GM12864 (cell line): ENCODE results near the gene USP32.
"Not testable (repeated sequence)": the region's sequence is repeated elsewhere in the genome, so short reads cannot be mapped to it uniquely, and the experiment has no call there.

ENCODE experiments used
- DNase-seq: peaks from one replicate; pipeline ENCODE4 v3.0.0-alpha.2; 2011; ENCODE audit warnings: low read depth
- H3K4me3 ChIP-seq: 2 replicates; pipeline ENCODE4 v1.5.1; 2011; ENCODE audit warnings: mild to moderate bottlenecking, low read depth, low read length, control low read depth
- TF ChIP-seq, protein P1 (sequence below): IDR thresholded peaks from 2 replicates; pipeline ENCODE4 v1.5.1; 2011; ENCODE audit warnings: low read depth, mild to moderate bottlenecking, moderate library complexity, low read length, control low read depth, inconsistent platforms; ENCODE audit errors: missing control alignments

The USP32 gene

DNA sequence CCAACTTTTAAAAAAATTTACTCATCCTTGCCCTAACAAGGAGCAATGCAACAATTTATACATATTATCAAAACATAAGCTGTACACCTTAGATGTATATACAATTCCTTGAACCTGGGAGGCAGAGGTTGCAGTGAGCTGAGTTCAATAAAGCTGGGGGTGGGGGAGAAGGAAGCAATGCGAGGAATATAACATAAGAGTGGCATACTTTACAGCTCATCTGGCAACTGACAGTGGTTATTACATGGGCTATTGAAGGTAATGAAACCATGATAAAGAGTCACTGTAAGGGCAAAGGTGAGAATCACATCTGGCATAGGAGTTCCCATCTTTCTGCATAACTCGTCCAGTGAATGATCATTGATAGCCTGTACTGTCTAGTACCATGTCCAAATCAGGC lies 198.5 kb downstream of the USP32 start:
- no peak for DNase-seq
- no peak overlapping the region for H3K4me3 ChIP-seq
- TF ChIP-seq, protein P1, sequence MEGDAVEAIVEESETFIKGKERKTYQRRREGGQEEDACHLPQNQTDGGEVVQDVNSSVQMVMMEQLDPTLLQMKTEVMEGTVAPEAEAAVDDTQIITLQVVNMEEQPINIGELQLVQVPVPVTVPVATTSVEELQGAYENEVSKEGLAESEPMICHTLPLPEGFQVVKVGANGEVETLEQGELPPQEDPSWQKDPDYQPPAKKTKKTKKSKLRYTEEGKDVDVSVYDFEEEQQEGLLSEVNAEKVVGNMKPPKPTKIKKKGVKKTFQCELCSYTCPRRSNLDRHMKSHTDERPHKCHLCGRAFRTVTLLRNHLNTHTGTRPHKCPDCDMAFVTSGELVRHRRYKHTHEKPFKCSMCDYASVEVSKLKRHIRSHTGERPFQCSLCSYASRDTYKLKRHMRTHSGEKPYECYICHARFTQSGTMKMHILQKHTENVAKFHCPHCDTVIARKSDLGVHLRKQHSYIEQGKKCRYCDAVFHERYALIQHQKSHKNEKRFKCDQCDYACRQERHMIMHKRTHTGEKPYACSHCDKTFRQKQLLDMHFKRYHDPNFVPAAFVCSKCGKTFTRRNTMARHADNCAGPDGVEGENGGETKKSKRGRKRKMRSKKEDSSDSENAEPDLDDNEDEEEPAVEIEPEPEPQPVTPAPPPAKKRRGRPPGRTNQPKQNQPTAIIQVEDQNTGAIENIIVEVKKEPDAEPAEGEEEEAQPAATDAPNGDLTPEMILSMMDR, result no peak

DNA sequence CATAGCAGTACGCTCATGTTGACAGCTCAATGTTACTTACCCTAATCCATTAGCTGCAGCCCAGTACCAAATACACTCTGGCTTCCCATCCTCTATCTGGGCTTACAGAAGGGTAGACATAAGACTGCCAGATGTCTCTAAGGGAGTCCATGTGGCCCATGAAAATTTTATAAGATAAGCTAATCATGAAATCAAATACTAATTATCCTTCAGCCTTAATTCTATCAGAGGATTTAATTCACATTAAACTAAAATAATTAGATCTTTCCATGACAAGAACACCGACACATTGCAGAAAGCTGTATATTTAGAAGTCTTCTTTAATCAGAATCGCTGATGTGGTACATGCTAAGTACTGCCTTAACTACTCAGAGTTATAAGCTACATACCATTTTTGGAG lies 198.9 kb downstream of the USP32 start:
- DNase-seq, H3K4me3 ChIP-seq: not testable (repeated sequence)

DNA sequence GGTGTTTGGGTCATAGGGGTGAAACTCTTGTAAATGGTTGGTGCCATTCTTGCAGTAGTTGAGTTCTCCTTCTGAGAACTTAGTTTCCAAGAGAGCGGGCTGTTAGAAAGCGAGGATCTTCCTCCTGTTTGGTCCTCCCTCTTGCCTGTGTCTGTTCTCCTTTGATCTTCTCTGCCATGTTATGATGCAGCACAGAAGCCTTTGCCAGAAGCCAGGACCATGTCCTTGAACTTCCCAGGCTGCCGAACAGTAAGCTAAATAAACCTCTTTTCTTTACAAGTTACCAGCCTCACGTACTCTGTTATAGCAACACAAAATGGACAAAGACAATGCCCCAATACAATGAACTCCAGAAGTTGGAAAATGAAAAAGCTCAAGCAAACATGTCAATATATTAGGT lies 201.9 kb downstream of the USP32 start:
- not testable (repeated sequence) for H3K4me3 ChIP-seq, DNase-seq

DNA sequence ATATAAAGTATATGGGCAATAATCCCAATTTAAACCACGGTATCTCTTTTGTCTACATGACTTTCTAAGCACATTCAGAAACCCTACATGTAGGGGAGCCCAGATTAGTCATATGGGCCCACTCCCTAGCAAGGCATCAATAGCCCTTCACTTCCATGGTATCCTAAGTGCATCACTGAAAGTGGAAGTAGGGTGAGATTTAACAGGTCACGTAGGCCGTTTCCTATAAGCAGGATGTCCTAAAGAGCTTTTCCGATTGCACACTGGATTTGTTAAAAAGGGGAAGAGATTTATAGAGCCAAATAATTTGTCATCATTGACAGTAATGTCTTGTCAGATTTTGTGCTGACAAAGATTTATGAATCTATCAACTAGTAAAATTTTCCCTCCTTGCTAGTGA lies 203.2 kb downstream of the USP32 start:
- H3K4me3 ChIP-seq, result no peak overlapping the region
- TF ChIP-seq, protein P1, result no peak

DNA sequence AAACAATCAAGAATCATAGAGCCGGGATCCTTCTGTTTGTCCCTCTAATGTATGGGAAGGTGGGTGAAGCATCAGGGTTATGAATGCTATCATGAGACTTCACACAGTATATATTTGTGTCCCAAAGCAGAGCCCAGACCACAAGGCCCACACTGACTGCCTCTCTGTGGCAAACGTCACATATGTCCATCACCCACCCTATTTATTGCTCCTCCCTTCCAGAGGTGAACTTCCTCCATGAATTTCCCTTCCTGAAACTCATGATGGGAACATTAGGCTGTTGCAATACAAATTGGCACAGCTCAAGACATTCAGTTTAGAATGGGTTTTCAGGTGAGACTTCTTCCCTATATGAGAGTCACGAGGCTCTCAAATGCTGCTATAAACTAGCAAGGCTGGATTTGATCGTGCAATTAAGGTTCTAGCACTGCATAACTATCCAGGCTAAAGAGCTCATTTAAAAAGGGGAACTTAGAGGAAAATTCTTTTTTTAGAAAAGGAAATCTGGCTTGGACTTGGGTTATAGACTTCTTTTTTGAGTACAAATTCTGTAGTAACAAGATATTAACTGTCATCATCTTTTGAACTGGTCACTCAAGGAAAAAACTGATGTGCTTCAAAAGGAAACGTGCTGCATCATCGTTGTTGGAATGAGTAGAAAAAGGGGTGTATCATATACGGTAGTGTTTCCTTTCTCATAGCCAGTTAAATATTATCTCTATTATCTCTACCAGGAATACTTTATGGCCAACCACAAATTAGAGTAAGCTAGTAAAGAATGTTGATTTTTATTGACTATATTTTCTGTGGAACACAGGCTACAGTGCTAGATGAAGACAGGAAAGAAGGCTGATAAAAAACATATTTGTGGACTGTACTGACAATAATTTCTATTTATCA lies 204.8 kb downstream of the USP32 start:
- DNase-seq, result not testable (repeated sequence)

More for the DNA sequence above, 203.2 kb downstream of the USP32 start:
- no peak for DNase-seq

DNA sequence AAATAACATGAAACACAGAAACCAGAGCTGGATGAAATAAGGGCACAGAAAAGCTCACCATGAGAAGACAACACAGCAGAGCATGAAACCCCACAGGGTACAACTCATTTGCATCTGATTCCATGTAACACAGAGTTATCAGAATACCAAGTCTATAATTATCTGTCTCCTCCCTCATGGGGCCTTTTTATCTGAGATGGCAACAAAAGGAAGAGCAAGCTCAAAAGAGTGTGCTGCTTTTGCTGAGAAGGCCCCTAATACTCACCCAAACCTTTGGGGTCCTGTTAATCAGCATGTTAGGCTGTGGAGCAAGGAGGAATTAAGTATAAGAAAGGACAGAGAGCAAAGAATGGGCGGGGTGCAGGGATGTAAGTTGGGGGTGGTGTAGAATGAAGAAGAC lies 205.6 kb downstream of the USP32 start:
- not testable (repeated sequence) for DNase-seq, H3K4me3 ChIP-seq

More for the DNA sequence above, 204.8 kb downstream of the USP32 start:
- H3K4me3 ChIP-seq, result not testable (repeated sequence)

DNA sequence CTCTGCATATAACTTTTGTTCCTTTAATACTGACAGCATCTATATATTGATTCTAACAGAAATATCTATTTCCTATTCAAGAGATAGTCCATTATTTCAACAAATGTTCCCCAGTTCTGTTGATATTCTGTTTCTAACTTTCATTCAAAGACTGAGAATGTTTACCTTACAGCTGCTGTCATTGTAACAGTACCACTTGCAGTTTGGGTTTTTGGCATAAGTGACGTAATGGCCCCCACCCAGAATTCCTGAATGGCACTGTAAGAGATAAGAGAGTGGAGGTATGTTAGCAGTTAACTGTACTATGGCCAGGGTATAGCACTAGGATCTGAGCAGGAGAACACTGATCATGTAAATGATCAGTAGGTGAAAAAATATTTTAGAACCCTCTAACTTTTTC lies 211.6 kb downstream of the USP32 start:
- not testable (repeated sequence) for DNase-seq, H3K4me3 ChIP-seq

DNA sequence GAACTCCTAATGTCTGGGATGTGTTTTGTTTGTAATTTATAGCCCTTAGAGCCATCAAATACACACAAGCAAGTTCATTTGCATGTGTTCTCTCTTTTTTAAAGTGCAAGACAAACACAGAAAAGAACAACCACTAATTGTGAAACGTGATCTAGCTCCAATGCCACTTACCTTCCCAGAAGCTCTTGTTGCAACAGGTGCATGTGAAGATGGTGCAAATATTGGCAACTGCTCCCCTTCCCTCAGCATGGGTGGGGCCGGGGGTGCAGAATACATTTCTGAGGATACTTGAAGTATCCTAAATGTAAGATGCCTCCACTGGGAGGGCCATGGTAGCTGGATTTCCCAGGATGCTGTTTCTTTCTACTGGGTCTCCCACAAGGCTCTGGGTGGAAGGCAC lies 213.8 kb downstream of the USP32 start:
- not testable (repeated sequence) for DNase-seq, H3K4me3 ChIP-seq

DNA sequence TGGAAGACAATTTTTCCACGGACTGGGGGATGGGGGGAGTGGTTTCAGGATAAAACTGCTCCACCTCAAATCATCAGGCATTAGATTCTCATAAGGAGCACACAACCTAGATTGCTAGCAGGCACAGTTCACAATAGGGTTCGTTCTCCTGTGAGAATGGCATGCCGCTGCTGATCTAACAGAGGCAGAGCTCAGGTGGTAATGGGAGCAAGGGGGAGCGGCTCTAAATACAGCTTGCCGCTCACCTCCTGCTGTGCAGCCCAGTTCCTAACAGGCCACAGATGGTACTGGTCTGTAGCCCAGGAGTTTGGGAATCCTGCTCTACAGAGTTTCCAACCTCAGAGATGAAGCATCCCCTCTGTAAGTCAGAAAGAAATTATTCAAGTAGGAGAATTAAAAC lies 215.2 kb downstream of the USP32 start:
- DNase-seq, result not testable (repeated sequence)

DNA sequence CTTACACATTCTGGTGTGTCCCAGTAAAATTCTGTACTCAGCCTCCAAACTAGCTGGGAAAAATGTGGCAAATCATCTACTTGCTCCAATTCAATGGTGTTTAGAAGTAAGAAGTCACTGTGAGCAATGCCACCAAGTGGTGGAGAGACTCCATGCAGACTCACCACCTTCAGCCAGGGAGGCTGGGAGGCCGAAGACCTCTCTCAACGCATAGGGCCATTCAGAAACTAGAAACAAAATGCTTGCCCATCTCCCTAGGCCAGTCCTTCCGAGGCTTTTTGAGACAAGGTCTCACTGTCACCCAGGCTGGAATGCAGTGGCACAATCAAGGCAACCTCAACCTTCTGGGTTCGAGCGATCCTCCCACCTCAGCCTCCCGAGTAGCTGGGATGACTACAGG lies 217.2 kb downstream of the USP32 start:
- not testable (repeated sequence) for DNase-seq, H3K4me3 ChIP-seq

More for the DNA sequence above, 215.2 kb downstream of the USP32 start:
- H3K4me3 ChIP-seq, result not testable (repeated sequence)

DNA sequence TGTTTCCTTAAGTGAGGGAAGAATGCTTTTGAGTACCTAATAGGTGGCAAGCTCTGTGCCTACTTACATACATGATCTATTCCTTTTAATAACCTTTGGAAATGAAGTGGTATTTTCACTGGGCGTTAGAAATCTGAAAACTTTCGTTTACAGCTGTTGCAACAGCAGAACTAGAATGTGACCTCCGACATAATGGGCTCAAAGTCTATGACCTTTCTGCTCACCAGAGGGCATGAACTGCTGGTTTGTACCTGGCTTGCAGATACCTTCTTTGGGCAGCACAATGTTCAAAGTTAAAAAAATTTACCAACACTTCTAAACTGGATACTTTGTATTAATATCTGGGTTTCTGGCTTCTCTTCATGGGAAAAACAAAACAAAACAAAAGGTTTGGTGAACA lies 217.9 kb downstream of the USP32 start:
- DNase-seq, result no peak
- TF ChIP-seq, protein P1, result no peak
- H3K4me3 ChIP-seq, result no peak overlapping the region
